AG04450 (cell line): Measurements from ENCODE around the gene COA8. TPM values are rescaled to one million over a fixed set of nuclear protein-coding genes. Genes with fewer than 3 reads are reported as not detected.
A peak's percentile ranks its signal among the peaks of the same experiment; 100 is the strongest.

ENCODE experiments used
- CTCF ChIA-PET: fragments of 300-600, 350-600 bp; formaldehyde crosslinking; extraction: SDS; loops from one replicate; lab custom pipeline; 2022; ENCODE audit warnings: antibody characterized with exemption, inconsistent platforms; lab: Charles Lee
- POLR2A ChIA-PET: fragments of 350-600 bp; formaldehyde crosslinking; extraction: SDS; loops from one replicate; lab custom pipeline; 2021; ENCODE audit warnings: antibody characterized with exemption, inconsistent platforms; lab: Yijun Ruan, JAX
- DNase-seq: peaks from one replicate; pipeline ENCODE4 v3.0.0-alpha.2; 2011; ENCODE audit warnings: low read depth, low spot score
- H3K27ac ChIP-seq: one replicate; pipeline ENCODE4 v1.5.1; 2012; ENCODE audit warnings: low read depth, low read length, control low read depth
- H3K27me3 ChIP-seq: one replicate; pipeline ENCODE4 v1.6.0; 2012; ENCODE audit warnings: low read length; ENCODE audit not compliant: control insufficient read depth, insufficient read depth
- H3K4me3 ChIP-seq: 2 replicates; pipeline ENCODE4 v1.5.1; 2011; ENCODE audit warnings: mild to moderate bottlenecking, low read depth, low read length, control low read depth
- H3K9me3 ChIP-seq: 2 replicates; pipeline ENCODE4 v1.5.1; 2012; ENCODE audit warnings: low read length; ENCODE audit not compliant: control insufficient read depth, insufficient read depth
- polyA plus RNA-seq: library from polyadenylated mRNA; depleted of rRNA; stranded (reverse); fragments of >200 nt; gene quantifications from 2 replicates; pipeline ENCODE4 v1.2.3, GENCODE V29; 2011
- TF ChIP-seq, protein P1 (sequence below): IDR thresholded peaks from 2 replicates; pipeline ENCODE4 v1.5.1; 2011; ENCODE audit warnings: low read depth, low read length, control low read depth, inconsistent platforms

The COA8 gene
- polyA plus RNA-seq, 1 experiment = 29.8 TPM

DNA sequence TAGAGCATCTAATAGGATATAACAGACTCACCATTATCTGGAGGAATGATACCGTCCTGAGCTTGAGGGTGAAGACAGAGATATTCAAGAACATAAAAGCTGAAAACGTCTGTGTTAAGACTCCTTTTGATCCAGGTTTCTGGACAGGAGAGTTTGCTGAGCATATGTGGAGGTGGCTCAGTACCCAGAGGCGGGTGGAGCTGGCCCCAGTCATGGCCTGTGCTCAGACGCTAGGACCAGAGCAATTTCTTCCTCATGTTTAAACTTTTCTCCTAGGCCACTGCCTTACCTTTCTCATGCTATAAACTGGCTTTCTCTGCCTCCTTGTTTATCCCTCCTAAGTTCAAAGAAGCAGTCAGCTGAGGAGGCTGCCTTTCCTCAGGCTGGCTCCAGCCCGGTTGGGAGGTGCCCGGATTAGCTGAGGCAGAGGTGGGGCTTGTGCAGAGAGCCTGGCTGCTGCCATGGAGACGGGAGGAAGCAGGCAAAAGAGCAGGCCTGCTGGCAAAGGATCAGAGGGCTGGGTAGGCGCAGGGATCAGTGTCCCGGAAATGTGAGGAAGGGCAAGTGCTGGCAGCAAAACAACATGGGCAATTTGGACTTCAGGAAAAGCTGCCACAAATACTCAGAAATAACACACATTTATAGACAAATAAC, 13.7 kb downstream of the COA8 start:
- TF ChIP-seq, protein P1, sequence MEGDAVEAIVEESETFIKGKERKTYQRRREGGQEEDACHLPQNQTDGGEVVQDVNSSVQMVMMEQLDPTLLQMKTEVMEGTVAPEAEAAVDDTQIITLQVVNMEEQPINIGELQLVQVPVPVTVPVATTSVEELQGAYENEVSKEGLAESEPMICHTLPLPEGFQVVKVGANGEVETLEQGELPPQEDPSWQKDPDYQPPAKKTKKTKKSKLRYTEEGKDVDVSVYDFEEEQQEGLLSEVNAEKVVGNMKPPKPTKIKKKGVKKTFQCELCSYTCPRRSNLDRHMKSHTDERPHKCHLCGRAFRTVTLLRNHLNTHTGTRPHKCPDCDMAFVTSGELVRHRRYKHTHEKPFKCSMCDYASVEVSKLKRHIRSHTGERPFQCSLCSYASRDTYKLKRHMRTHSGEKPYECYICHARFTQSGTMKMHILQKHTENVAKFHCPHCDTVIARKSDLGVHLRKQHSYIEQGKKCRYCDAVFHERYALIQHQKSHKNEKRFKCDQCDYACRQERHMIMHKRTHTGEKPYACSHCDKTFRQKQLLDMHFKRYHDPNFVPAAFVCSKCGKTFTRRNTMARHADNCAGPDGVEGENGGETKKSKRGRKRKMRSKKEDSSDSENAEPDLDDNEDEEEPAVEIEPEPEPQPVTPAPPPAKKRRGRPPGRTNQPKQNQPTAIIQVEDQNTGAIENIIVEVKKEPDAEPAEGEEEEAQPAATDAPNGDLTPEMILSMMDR = no peak
- DNase-seq = no peak
- CTCF ChIA-PET = interaction anchor here (0.7 kb wide), 1 partner anchor 103 kb away, joined by 4 read pairs; no protein-coding TSS in a partner anchor
- Histone ChIP-seq H3K27me3 (no peaks in the 10 kb centered on the region), H3K9me3 (no peaks in the 10 kb centered on the region), H3K27ac (peak overlapping the region; percentile 21), H3K4me3 (no peak overlapping the region)
- POLR2A ChIA-PET = interaction anchor here (0.6 to 1.4 kb wide), 3 partner anchors 14 to 140 kb away, joined by 3 to 4 read pairs (median 3); partner anchors contain the start of genes BAG5 and COA8

DNA sequence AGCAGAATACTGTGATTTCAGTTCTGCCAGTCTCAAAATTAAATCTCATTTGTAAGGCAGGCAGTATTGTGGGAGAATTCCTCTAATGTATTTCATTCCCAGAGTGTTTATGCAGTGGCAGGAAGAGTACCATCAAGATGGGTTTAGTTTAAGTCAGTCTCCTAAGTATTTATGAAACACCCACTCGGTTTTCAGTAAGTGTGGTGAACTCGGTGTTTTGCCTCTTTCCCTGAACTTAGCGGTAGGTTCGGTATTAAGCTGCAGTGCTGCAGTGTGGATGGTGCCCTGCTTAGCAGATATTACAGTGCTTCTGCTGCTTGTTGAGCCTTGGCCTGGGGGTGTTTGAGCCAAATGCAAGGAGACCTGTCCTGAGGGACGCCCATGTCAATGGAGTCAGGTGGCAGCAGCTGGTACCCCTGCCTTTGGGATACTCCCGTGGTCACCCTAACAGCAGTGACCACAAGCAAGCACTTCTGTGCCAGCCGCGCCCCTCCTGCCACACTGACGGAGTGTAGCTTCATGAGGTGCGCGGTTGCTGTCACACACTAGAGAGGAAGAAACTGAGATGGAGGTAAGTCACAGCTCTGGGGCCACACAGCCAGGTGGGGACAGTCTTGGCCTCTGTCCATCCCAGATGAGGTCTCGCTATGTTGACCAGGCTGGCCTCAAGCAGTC, 15.8 kb downstream of the COA8 start:
- H3K27me3 ChIP-seq = no peaks in the 10 kb centered on the region
- no peak for DNase-seq
- CTCF ChIA-PET = no interaction called here
- no peak overlapping the region for H3K4me3 ChIP-seq
- TF ChIP-seq, protein P1 = no peak
- POLR2A ChIA-PET = no interaction called here
- H3K9me3 ChIP-seq = no peaks in the 10 kb centered on the region; the same call in 1 of the 2 replicates
- peak overlapping the region; percentile 39 for H3K27ac ChIP-seq

DNA sequence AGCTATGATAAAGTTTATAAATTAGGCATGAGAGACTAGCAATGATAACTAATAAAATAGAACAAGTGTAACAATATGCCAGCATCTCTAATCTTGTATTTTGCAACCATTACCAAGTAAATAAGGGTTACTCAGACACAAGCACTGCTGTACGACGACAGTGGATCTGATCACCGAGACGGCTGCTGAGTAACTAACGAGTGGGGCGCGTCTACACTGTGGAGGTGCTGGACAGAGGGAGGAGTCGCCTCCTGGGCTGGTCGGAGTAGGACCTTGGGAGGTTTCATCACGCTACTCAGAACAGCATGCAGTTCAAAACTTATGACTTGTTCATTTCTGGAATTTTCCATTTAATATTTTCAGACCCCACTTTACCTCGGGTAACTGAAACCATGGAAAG, 18.4 kb downstream of the COA8 start:
- Histone ChIP-seq H3K4me3 (no peak overlapping the region), H3K27ac (no peak overlapping the region), H3K27me3 (no peaks in the 10 kb centered on the region), H3K9me3 (no peaks in the 10 kb centered on the region; the same call in 1 of the 2 replicates)
- DNase-seq = no peak
- CTCF ChIA-PET = interaction anchor here (0.7 kb wide), 1 partner anchor 8 kb away, joined by 9 read pairs; no protein-coding TSS in a partner anchor
- POLR2A ChIA-PET = no interaction called here
- TF ChIP-seq, protein P1 = no peak

DNA sequence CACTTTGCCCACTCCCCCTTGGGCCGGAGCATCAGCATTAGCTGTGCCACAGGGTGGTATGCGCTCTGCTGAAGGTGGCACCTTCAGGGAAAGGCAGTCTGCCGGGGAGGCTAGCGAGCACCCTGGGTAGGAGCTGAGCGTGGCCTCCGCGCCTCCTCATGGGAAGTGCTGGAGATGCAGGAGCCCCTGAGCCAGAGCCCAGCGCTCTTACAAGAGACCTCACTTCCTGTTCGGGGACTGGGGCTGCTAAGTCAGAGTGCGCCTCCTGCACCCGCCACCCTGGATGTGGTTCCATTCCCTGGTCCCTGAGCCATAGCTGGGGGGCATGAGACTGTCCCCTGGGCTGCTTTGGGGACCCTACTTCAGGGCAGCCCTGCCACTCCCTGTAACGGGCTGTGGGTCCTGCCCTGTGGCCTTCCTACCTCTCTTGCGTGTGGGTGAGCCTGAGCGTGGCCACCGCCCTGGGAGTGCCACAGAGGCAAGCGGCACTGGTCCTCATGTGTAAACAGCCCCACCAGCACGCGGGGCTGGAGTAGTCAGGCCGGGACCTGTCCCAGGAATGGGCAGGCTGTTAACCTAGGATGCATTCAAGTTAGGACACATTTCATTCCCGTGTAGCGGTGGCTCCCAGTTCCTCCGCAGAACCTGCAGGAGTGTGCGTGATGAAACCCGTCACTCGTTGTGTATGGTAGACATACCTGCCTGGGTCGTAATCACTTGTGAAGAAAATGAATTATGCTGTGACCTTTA, 19.4 kb downstream of the COA8 start:
- no peak overlapping the region for H3K27ac ChIP-seq
- TF ChIP-seq, protein P1 = no peak
- H3K9me3 ChIP-seq = no peaks in the 10 kb centered on the region; the same call in 1 of the 2 replicates
- H3K4me3 ChIP-seq = no peak overlapping the region
- POLR2A ChIA-PET = no interaction called here
- H3K27me3 ChIP-seq = no peaks in the 10 kb centered on the region
- CTCF ChIA-PET = no interaction called here
- no peak for DNase-seq
